NB4 (cell line): ENCODE data around the gene AP1M1.

Source experiments
- CTCF ChIP-seq: IDR thresholded peaks from one replicate; pipeline ENCODE4 v1.5.1; 2012; ENCODE audit warnings: low read depth, low read length
- MAX ChIP-seq: IDR thresholded peaks from 2 replicates; pipeline ENCODE4 v1.6.1; 2011; ENCODE audit warnings: low read depth, low read length
- MYC ChIP-seq: IDR thresholded peaks from 2 replicates; pipeline ENCODE4 v1.6.1; 2011; ENCODE audit warnings: low read depth, low read length
- POLR2A ChIP-seq: IDR thresholded peaks from 2 replicates; pipeline ENCODE4 v1.6.1; 2011; ENCODE audit warnings: mild to moderate bottlenecking; ENCODE audit not compliant: insufficient read length; ENCODE audit errors: extremely low read depth

GRCh38 chr19:16161840-16162239, 35.9 kb upstream of the AP1M1 start:
- TF ChIP-seq CTCF, result no peak
- TF ChIP-seq POLR2A, result no peak
- no peak for TF ChIP-seq MYC
- TF ChIP-seq MAX, result no peak
